H54 (cell line): ENCODE data around the gene SMPD1.
"Not testable (repeated sequence)": the region's sequence is repeated elsewhere in the genome, so short reads cannot be mapped to it uniquely, and the experiment has no call there.

Experiments used
- DNase-seq: peaks from one replicate; pipeline ENCODE4 v3.0.0; 2011; ENCODE audit warnings: low spot score, mixed read lengths; ENCODE audit not compliant: insufficient read length
- FAIRE-seq: peaks from 3 replicates; lab custom pipeline; 2011; peaks lifted over from hg19 to GRCh38; lab: Jason Lieb, UNC
- POLR2A ChIP-seq: IDR thresholded peaks from 2 replicates; pipeline ENCODE4 v1.6.1; 2011; ENCODE audit warnings: low read depth, mild to moderate bottlenecking, low read length

Gene SMPD1

DNA sequence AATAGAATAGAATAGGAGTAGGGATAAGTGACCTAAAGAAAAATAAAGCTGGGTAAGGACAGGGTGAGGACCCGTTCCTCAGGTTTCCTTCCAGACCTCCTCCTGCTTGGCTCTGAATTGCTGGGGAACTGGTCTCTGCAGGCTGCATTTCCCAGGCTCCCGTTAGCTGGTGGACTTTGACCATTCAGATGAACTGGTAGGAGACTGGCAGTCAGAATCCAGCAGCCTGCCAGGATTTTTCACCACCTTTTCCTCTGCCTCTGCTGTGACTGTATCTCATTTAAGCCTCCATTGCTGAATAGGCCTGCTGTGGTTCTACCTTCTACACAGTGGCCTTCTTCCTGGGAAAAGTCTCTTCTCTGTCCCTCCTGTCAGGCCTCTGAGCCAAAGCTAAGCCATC lies 24.6 kb upstream of the SMPD1 start:
- DNase-seq (no peak), FAIRE-seq (no peak)
- no peak for TF ChIP-seq POLR2A

DNA sequence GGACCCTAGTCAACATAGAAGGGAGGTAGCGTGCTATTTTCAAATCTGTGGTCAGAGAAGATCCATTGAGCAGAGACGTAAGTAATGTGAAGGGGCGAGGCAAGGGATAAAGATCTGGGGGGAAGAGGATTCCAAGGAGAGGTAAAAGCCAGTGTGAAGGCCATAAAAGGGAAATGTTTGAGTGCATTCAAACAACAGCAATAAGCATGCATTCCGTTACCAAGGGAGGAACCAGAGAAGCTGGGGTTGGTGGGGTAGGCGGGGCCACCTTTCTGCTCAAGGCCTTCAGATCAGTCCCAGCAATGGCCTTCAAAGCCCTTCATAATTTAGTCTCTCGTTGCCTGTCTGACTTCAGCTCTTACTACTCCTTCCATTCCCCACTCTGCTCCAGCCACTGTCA lies 18.4 kb upstream of the SMPD1 start:
- FAIRE-seq (no peak), DNase-seq (no peak)
- TF ChIP-seq POLR2A, result no peak

DNA sequence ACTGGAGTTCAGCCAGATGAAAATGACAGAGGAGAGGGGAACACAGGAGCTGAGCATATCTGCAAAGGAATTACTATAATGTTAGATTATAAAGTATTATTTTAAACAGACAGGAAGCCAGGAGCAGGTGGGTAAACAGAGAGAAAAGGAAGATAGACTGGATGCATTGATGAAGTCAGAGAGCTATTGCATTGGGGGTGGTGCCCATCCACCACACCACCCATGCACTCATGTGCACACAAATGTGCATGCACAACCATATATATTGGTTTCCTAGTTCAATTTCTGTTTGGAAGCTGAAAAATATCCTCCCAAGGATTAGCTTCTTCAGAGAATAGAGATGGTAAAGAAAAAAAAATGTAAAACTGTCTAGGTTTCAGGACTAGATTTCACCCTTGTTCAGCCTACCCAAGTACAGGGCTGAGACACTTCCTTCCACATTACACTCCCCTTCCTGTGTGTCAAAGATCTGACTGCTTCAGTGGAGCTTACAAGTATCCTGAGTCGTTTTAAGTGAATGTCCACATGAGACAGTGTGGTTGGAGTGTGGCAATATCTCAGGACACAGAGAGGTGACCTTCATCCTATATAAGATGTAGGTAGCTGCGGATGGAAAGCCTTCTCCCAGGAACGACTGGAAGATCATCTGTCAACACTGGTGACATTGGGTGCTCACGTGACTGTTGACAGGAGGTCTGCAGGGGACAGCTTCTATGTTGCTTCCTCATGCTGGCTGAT lies 12.2 kb upstream of the SMPD1 start:
- no peak for DNase-seq
- no peak for TF ChIP-seq POLR2A
- no peak for FAIRE-seq

DNA sequence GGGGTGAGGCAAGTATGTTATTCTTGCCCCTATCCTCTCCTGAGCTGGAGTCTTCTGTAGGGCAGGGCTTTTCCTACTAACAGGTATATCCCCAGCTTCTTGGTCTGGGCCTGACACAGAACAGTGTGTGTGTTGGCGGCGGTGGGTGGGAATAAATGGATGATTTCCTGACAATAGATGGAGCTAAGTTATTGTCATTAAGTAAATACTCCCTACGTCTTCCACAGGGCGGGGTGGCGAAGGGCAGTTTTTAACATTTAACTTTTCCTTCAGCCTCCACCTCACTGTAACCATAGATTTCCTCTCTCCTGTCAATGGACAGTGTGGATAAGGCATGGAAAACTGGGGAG lies 11.7 kb upstream of the SMPD1 start:
- no peak for TF ChIP-seq POLR2A
- no peak for FAIRE-seq
- no peak for DNase-seq

GRCh38 chr11:6385046-6385777 lies 5.1 kb upstream of the SMPD1 start:
- DNase-seq (no peak), FAIRE-seq (no peak)
- no peak for TF ChIP-seq POLR2A

DNA sequence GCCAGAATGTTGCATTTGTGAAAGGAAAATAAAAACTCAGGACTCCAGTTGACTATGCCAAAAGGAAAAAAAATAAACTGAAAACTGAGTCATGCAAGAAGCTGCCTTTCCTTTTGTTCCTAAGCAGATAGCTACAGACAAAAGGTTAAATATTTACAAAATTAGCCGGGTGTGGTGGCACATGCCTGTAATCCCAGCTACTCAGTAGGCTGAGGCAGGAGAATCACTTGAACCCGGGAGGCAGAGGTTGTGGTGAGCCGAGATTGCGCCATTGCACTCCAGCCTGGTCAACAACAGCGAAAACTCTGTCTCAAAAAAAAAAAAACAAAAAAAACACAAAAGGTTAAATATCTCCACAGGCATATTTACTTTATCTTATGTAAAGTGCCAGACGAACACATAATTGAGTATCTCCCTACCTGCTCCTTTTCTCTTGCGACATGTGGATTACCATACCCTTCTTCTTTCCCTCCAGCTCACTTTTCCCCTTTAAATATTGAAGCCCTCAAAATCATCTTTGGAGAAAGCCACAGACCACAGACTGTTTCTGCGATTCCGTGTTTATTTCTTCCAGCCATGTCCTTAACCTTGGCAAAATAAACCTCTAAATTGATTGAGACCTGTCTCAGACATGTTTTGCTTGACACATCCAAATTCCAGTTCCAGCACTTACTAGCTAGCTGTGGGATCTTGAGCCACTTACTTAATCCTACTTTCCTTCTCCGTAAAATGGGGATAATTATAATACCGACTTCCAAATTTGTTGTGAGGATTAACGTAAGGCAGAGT lies 2.3 kb upstream of the SMPD1 start:
- DNase-seq, result no peak
- FAIRE-seq, result no peak
- TF ChIP-seq POLR2A, result no peak

DNA sequence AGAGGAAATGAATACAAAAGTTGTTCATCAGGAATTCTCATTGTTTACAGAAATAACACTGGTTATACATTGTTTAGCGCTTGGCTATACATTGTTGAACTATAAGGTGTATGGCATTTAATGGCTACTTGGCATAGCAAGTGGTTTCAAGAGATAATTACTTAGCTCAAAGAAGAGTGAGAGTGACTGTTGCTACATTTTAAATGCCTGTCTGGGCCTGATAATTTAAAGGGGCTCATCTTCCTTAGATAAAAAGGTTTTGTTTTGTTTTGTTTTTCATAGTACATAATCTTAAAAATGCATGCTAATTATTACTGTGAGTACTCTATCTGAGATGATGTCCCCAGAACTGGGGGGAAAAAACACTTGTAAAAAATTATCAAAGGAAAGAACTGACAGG lies 1.5 kb upstream of the SMPD1 start:
- FAIRE-seq (no peak), DNase-seq (no peak)
- no peak for TF ChIP-seq POLR2A

GRCh38 chr11:6390718-6391469 lies 620 bp downstream of the SMPD1 start:
- TF ChIP-seq POLR2A, result no peak
- FAIRE-seq (no peak), DNase-seq (no peak)

DNA sequence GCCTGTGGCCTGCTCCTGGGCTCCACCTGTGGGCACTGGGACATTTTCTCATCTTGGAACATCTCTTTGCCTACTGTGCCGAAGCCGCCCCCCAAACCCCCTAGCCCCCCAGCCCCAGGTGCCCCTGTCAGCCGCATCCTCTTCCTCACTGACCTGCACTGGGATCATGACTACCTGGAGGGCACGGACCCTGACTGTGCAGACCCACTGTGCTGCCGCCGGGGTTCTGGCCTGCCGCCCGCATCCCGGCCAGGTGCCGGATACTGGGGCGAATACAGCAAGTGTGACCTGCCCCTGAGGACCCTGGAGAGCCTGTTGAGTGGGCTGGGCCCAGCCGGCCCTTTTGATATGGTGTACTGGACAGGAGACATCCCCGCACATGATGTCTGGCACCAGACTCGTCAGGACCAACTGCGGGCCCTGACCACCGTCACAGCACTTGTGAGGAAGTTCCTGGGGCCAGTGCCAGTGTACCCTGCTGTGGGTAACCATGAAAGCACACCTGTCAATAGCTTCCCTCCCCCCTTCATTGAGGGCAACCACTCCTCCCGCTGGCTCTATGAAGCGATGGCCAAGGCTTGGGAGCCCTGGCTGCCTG lies 1.4 kb downstream of the SMPD1 start:
- no peak for FAIRE-seq
- no peak for TF ChIP-seq POLR2A
- no peak for DNase-seq

GRCh38 chr11:6392251-6392650 lies 2.0 kb downstream of the SMPD1 start:
- FAIRE-seq, DNase-seq: not testable (repeated sequence)

DNA sequence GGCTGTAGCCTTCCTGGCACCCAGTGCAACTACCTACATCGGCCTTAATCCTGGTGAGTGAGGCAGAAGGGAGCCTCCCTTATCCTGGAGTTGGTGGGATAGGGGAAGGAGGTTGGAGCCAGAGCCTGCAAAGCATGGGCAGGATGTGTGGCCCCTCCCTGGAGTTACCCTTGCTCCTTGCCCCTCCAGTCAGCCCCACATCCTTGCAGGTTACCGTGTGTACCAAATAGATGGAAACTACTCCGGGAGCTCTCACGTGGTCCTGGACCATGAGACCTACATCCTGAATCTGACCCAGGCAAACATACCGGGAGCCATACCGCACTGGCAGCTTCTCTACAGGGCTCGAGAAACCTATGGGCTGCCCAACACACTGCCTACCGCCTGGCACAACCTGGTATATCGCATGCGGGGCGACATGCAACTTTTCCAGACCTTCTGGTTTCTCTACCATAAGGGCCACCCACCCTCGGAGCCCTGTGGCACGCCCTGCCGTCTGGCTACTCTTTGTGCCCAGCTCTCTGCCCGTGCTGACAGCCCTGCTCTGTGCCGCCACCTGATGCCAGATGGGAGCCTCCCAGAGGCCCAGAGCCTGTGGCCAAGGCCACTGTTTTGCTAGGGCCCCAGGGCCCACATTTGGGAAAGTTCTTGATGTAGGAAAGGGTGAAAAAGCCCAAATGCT lies 3.9 kb downstream of the SMPD1 start:
- FAIRE-seq (no peak), DNase-seq (no peak)
- TF ChIP-seq POLR2A, result no peak

DNA sequence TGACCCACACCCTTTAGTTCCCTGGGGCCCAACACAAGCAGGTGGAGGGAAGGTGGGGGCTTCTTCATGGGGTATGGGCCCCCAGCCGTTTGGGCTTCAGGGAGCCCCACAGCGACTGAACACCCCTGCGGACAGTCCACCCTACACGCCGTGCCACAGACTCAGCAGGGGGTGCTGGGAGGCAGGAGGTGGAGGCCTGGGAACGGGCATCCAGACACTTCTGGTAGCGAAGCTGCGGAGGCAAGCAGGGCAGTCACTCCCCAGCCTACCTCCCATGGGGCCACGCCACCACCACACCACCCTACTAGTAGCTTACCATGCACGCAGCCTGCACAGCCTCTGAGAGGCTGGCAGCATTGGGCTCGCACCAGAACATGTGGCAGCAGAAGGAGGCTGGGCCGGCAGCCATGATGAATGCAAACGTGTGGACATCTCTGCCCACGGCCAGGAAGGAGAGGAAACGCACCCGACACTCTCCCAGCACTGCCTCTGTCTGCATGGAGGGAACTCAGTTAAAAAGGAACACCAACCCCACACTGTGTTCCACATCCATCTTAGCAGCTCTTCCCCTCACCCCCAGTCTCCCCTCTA lies 5.3 kb downstream of the SMPD1 start:
- no peak for TF ChIP-seq POLR2A
- DNase-seq (no peak), FAIRE-seq (no peak)
